C4-2B (cell line): ENCODE data around the gene TMCO5A.

Experiments used
- H3K27ac ChIP-seq: fragments of 450-650 bp; 2 replicates; pipeline ENCODE4 v1.5.1; 2017
- ZFX ChIP-seq: fragments of 450-650 bp; IDR thresholded peaks from 2 replicates; pipeline ENCODE4 v1.6.1; 2017
- TF ChIP-seq, protein P1 (sequence below): fragments of 450-650 bp; conservative IDR thresholded peaks from 2 replicates; pipeline ENCODE4 v1.5.1; 2017; ENCODE audit warnings: mild to moderate bottlenecking

TMCO5A gene

DNA sequence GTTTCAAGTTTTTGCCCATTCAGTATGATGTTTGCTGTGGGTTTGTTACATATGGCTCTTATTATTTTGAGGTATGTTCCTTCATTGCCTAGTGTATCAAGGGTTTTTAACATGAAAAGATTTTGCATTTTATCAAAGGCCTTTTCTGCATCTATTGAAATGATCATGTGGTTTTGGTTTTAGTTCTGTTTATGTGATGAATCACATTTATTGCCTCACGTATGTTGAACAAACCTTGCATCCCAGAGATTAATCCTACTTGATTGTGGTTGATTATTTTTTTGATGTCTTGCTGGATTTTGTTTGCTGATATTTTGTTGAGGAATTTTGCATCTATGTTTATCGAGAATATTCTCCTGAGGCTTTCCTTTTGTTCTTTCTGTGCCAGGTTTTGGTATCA lies 39.4 kb downstream of the TMCO5A start:
- TF ChIP-seq, protein P1, sequence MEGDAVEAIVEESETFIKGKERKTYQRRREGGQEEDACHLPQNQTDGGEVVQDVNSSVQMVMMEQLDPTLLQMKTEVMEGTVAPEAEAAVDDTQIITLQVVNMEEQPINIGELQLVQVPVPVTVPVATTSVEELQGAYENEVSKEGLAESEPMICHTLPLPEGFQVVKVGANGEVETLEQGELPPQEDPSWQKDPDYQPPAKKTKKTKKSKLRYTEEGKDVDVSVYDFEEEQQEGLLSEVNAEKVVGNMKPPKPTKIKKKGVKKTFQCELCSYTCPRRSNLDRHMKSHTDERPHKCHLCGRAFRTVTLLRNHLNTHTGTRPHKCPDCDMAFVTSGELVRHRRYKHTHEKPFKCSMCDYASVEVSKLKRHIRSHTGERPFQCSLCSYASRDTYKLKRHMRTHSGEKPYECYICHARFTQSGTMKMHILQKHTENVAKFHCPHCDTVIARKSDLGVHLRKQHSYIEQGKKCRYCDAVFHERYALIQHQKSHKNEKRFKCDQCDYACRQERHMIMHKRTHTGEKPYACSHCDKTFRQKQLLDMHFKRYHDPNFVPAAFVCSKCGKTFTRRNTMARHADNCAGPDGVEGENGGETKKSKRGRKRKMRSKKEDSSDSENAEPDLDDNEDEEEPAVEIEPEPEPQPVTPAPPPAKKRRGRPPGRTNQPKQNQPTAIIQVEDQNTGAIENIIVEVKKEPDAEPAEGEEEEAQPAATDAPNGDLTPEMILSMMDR: no peak
- TF ChIP-seq ZFX: no peak
- H3K27ac ChIP-seq: no peak overlapping the region

- no peak overlapping the region for H3K27ac ChIP-seq
- TF ChIP-seq ZFX: no peak
- TF ChIP-seq, protein P1: no peak
Measured at GRCh38 chr15:37978231-37978630, 43.8 kb downstream of the TMCO5A start.

DNA sequence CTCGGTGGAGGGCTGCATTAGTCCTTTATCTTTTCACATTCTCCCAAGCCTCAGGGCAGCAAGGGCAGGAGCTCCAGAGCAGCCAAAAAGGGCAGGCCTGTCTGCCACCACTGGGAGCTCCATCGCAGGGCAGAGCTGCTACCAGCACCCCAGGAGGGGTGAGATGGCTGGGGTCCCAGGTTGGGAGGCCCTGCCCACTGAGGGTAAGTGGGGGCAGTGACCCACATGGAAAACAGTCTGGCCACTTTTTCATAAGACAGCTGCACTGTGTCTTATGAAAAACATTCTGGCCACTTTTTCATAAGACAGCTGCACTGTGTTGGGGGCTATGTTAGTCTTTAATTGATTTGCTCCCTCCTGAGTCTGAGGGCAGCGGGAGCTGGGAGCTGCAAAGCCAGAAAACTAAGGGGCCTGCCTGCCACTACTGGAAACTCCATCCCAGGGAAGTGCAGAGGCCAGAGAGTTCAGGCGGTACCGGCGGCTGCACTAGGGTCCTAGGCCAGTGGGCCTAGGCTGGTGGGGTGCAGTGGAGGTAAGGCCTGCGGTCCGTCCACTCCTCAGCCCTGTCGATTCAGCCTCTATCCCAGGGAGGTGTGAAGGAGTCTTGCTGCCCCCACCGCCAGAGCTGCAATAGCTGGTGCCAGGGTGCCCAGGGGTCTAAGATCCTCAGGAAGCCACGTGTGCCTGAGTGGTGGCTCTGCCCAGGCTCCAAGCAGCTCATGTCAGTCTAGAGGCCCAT lies 45.4 kb downstream of the TMCO5A start:
- no peak overlapping the region for H3K27ac ChIP-seq
- TF ChIP-seq, protein P1: no peak
- no peak for TF ChIP-seq ZFX

DNA sequence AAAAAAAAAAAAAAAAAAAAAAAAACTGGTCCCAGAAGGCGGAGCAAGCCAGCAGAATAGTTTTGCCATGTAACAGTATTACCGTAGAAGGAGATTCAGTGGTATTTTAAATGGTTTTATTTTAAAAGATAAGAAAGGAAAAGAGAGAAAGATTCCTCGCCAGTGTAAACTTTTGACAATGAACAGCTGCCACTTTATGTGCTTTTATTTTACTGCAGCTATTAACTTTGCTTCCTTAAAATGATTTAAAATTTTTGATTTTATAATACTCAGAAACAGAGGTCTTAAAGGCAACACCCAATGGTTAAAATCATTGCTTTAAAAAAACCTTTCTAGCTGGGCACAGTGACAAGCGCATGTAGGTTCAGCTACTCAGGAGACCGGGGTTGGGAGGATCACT lies 46.8 kb downstream of the TMCO5A start:
- TF ChIP-seq ZFX: no peak
- TF ChIP-seq, protein P1: no peak
- H3K27ac ChIP-seq: no peak overlapping the region

DNA sequence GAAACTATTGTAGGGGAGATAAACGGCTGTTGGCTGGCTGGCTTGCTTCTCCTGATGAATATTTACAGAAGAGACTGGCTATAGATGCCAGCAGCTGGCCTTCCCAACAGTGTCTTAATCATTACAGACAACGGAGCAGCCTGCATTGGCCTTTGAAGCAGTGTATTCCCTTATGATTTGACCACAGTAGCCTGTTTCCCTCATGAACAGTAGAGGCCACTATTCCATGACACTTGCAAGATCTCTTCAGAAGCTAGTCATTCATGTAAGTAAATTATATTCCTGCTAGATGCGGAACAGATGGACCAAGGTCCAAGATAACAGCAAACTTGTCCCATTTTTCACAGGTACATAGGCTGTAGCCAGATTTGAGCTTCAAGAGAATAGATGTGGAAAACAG lies 47.3 kb downstream of the TMCO5A start:
- H3K27ac ChIP-seq: no peak overlapping the region
- TF ChIP-seq ZFX: no peak
- TF ChIP-seq, protein P1: peak; percentile 53

- no peak for TF ChIP-seq ZFX
- TF ChIP-seq, protein P1: no peak
- H3K27ac ChIP-seq: no peak overlapping the region
Measured at GRCh38 chr15:37984368-37984767, 49.9 kb downstream of the TMCO5A start.

DNA sequence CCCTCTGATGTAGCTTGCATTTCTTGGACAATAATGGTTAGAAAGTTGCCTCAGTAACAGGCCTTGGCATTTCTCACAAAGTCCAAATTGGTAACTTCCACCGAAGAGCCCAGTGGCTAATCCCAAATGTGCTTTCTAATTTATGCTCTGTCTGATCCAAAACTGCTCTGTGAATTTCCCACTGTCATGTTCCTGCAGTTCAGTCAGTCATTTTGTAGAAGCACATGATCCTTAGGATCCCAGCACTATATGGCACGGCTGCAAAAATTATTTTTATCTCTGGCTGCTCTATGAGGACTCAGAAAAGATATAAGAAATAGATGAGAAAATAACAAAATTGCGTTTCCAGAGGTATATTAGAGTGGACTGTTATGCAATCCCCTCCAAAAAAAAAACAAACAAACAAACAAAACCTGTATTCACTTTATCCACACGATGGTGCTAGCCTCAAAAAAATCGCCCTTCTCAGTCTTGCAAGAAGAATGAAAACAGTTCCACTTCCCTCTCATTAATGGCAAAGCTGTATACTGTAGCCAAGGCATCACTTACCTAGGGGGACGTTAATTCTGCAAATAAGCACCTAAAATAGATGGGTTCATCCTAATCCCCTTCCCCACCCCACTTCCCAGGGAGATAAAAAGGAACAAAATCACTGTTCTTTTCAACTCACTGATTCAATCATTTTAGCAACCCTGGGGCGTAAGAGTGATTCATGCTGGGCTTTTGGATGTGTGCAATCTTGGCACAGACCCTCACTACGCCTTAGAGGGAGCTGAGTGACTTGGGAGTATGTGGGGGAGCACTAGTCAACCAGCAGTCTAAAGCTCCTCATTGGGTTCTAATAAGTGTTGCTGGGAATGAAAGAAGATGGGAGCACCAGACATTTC lies 61.3 kb downstream of the TMCO5A start:
- no peak overlapping the region for H3K27ac ChIP-seq
- TF ChIP-seq, protein P1: peak; percentile 77
- no peak for TF ChIP-seq ZFX
